ENCODE data around the gene SMYD3. TPM values are rescaled to one million over a fixed set of nuclear protein-coding genes. Genes with fewer than 3 reads are reported as not detected.

SMYD3 gene
- total and polyA plus RNA-seq, 9 of the 15 experiments (the other 6 are each of a cell fraction or from before 2014, with no cell fraction given) = 128 to 440 (median 197) TPM

GRCh38 chr1:246214708-246215509, 292.2 kb downstream of the SMYD3 start (continued):
- peak; percentile 73; the same call in 1 of the 2 replicates for TF ChIP-seq BCOR (IDR thresholded peaks at IDR 0.05)
- no peak for TF ChIP-seq DNMT1 (IDR thresholded peaks at IDR 0.05)
- no peak for TF ChIP-seq BMI1 (IDR thresholded peaks at IDR 0.05; ENCODE audit: low read length)
- TF ChIP-seq, protein P1, sequence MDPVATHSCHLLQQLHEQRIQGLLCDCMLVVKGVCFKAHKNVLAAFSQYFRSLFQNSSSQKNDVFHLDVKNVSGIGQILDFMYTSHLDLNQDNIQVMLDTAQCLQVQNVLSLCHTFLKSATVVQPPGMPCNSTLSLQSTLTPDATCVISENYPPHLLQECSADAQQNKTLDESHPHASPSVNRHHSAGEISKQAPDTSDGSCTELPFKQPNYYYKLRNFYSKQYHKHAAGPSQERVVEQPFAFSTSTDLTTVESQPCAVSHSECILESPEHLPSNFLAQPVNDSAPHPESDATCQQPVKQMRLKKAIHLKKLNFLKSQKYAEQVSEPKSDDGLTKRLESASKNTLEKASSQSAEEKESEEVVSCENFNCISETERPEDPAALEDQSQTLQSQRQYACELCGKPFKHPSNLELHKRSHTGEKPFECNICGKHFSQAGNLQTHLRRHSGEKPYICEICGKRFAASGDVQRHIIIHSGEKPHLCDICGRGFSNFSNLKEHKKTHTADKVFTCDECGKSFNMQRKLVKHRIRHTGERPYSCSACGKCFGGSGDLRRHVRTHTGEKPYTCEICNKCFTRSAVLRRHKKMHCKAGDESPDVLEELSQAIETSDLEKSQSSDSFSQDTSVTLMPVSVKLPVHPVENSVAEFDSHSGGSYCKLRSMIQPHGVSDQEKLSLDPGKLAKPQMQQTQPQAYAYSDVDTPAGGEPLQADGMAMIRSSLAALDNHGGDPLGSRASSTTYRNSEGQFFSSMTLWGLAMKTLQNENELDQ (CRISPR knock-in tag; IDR thresholded peaks at IDR 0.05; ENCODE audit: borderline replicate concordance) = no peak
- TF ChIP-seq, protein P2, sequence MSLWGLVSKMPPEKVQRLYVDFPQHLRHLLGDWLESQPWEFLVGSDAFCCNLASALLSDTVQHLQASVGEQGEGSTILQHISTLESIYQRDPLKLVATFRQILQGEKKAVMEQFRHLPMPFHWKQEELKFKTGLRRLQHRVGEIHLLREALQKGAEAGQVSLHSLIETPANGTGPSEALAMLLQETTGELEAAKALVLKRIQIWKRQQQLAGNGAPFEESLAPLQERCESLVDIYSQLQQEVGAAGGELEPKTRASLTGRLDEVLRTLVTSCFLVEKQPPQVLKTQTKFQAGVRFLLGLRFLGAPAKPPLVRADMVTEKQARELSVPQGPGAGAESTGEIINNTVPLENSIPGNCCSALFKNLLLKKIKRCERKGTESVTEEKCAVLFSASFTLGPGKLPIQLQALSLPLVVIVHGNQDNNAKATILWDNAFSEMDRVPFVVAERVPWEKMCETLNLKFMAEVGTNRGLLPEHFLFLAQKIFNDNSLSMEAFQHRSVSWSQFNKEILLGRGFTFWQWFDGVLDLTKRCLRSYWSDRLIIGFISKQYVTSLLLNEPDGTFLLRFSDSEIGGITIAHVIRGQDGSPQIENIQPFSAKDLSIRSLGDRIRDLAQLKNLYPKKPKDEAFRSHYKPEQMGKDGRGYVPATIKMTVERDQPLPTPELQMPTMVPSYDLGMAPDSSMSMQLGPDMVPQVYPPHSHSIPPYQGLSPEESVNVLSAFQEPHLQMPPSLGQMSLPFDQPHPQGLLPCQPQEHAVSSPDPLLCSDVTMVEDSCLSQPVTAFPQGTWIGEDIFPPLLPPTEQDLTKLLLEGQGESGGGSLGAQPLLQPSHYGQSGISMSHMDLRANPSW (CRISPR knock-in tag; IDR thresholded peaks at IDR 0.05) = no peak
- no peak for TF ChIP-seq ZNF3 (CRISPR knock-in tag; IDR thresholded peaks at IDR 0.05)
- no peak for TF ChIP-seq USF2 (CRISPR knock-in tag; IDR thresholded peaks at IDR 0.05)
- TF ChIP-seq ZNF668 (CRISPR knock-in tag; IDR thresholded peaks at IDR 0.05) = peak; percentile 43; the same call in 1 of the 2 replicates
- TF ChIP-seq ZNF707 (CRISPR knock-in tag; conservative IDR thresholded peaks at IDR 0.05) = 0 out of 2 replicates have a peak, but pooled peaks have one; percentile 26
- no peak for TF ChIP-seq ILK (tag; IDR thresholded peaks at IDR 0.05; ENCODE audit: borderline replicate concordance, low read depth)
- peak; percentile 73 for TF ChIP-seq ZEB2 (IDR thresholded peaks at IDR 0.05)
- TF ChIP-seq ZSCAN29 (IDR thresholded peaks at IDR 0.05) = no peak
- TF ChIP-seq CC2D1A (IDR thresholded peaks at IDR 0.05) = peak; percentile 70
- no peak for TF ChIP-seq ESRRB (CRISPR knock-in tag; IDR thresholded peaks at IDR 0.05; ENCODE audit: borderline replicate concordance)
- no peak for TF ChIP-seq YBX1 (IDR thresholded peaks at IDR 0.05)
- peak; percentile 28 to 90; a peak in 3 of 4 replicates for TF ChIP-seq ARNT (IDR thresholded peaks at IDR 0.05)
- TF ChIP-seq BHLHE40 (IDR thresholded peaks at IDR 0.05; ENCODE audit: low read length) = peak; percentile 85

All from K562 (cell line).